HEK293 (cell line): ENCODE results near the gene ETV1.
A peak's percentile ranks its signal among the peaks of the same experiment; 100 is the strongest.

Source experiments
- CTCF ChIA-PET: fragments of 350-600 bp; formaldehyde crosslinking; extraction: SDS; loops from one replicate; lab custom pipeline; 2021; ENCODE audit warnings: antibody characterized with exemption; lab: Yijun Ruan, JAX
- POLR2A ChIA-PET: fragments of 300-600 bp; formaldehyde crosslinking; extraction: SDS; loops from one replicate; lab custom pipeline; 2020; ENCODE audit warnings: antibody characterized with exemption, inconsistent platforms; lab: Yijun Ruan, JAX
- H3K27ac ChIP-seq: fragments of 200-500 bp; sonication (Bioruptor generic); 2 replicates; pipeline ENCODE4 v1.5.1; 2014; ENCODE audit warnings: low read depth, low read length, control low read depth, inconsistent platforms; ENCODE audit errors: extremely low read depth
- H3K36me3 ChIP-seq, 2 experiments: fragments of 200-500 bp in 1 of 2; sonication (Bioruptor generic) in 1 of 2; 1 replicate in 1 of 2; 2 replicates in 1 of 2; pipeline ENCODE4 v1.5.1; 2014 to 2017; ENCODE audit warnings: inconsistent platforms in 2 of 2, low read length in 2 of 2; ENCODE audit not compliant: control insufficient read depth in 2 of 2, insufficient read depth in 1 of 2
- H3K4me1 ChIP-seq: fragments of 200-500 bp; sonication (Bioruptor generic); 2 replicates; pipeline ENCODE4 v1.5.1; 2014; ENCODE audit warnings: mild to moderate bottlenecking, low read length, inconsistent platforms; ENCODE audit not compliant: control insufficient read depth, insufficient read depth
- H3K4me3 ChIP-seq: 2 replicates; pipeline ENCODE4 v1.5.1; 2011; ENCODE audit warnings: low read depth, mild to moderate bottlenecking, control low read depth, low read length, moderate library complexity
- H3K9me3 ChIP-seq: fragments of 200-500 bp; sonication (Bioruptor generic); 2 replicates; pipeline ENCODE4 v1.5.1; 2014; ENCODE audit warnings: low read depth, low read length, inconsistent platforms; ENCODE audit not compliant: control insufficient read depth, insufficient read depth
- GLIS2 ChIP-seq: fragments of 450-650 bp; formaldehyde crosslinking; IDR thresholded peaks from 2 replicates; pipeline ENCODE4 v1.5.1; 2016; ENCODE audit warnings: missing biosample characterization, missing genetic modification characterization
- KLF1 ChIP-seq: fragments of 450-650 bp; formaldehyde crosslinking; IDR thresholded peaks from 2 replicates; pipeline ENCODE4 v1.5.1; 2016; ENCODE audit warnings: missing biosample characterization, missing genetic modification characterization
- PATZ1 ChIP-seq: fragments of 450-650 bp; formaldehyde crosslinking; IDR thresholded peaks from 2 replicates; pipeline ENCODE4 v1.5.1; 2016; ENCODE audit warnings: missing biosample characterization, missing genetic modification characterization
- PRDM1 ChIP-seq: fragments of 450-650 bp; formaldehyde crosslinking; IDR thresholded peaks from 2 replicates; pipeline ENCODE4; 2016; ENCODE audit warnings: missing biosample characterization, missing genetic modification characterization
- PRDM10 ChIP-seq: fragments of 450-650 bp; formaldehyde crosslinking; IDR thresholded peaks from 2 replicates; pipeline ENCODE4 v1.5.1; 2016; ENCODE audit warnings: missing biosample characterization, missing genetic modification characterization
- ZBTB17 ChIP-seq: fragments of 450-650 bp; formaldehyde crosslinking; IDR thresholded peaks from 2 replicates; pipeline ENCODE4 v1.5.1; 2016; ENCODE audit warnings: missing biosample characterization, missing genetic modification characterization
- ZEB2 ChIP-seq: fragments of 450-650 bp; formaldehyde crosslinking; IDR thresholded peaks from 2 replicates; pipeline ENCODE4 v1.5.1; 2016; ENCODE audit warnings: missing biosample characterization, missing genetic modification characterization
- ZNF10 ChIP-seq: fragments of 450-650 bp; formaldehyde crosslinking; IDR thresholded peaks from 2 replicates; pipeline ENCODE4 v1.5.1; 2017; ENCODE audit warnings: missing biosample characterization, missing genetic modification characterization
- ZNF169 ChIP-seq: fragments of 450-650 bp; formaldehyde crosslinking; IDR thresholded peaks from 2 replicates; pipeline ENCODE4 v1.5.1; 2016; ENCODE audit warnings: missing biosample characterization, missing genetic modification characterization
- ZNF24 ChIP-seq: fragments of 450-650 bp; formaldehyde crosslinking; IDR thresholded peaks from 2 replicates; pipeline ENCODE4 v1.5.1; 2016; ENCODE audit warnings: missing biosample characterization, missing genetic modification characterization
- ZNF274 ChIP-seq, 2 experiments: fragments of 200-500 bp in 1 of 2; fragments of 450-650 bp in 1 of 2; sonication (Bioruptor generic) in 1 of 2; formaldehyde crosslinking in 1 of 2; IDR thresholded peaks; 2 replicates each; pipeline versions ENCODE4 v1.5.1 to v1.6.1; 2014 to 2016; ENCODE audit warnings: borderline replicate concordance in 1 of 2, inconsistent platforms in 1 of 2, low read length in 1 of 2, missing biosample characterization in 1 of 2, missing genetic modification characterization in 1 of 2
- ZNF292 ChIP-seq: fragments of 450-650 bp; formaldehyde crosslinking; IDR thresholded peaks from 2 replicates; pipeline ENCODE4 v1.5.1; 2016; ENCODE audit warnings: low read depth, missing biosample characterization, missing genetic modification characterization, borderline replicate concordance
- ZNF335 ChIP-seq: fragments of 450-650 bp; formaldehyde crosslinking; conservative IDR thresholded peaks from 2 replicates; pipeline ENCODE4 v1.5.1; 2016; ENCODE audit warnings: missing biosample characterization, missing genetic modification characterization
- ZNF341 ChIP-seq: fragments of 450-650 bp; formaldehyde crosslinking; IDR thresholded peaks from 2 replicates; pipeline ENCODE4; 2016; ENCODE audit warnings: low read depth, missing biosample characterization, missing genetic modification characterization
- ZNF449 ChIP-seq: fragments of 450-650 bp; formaldehyde crosslinking; IDR thresholded peaks from 2 replicates; pipeline ENCODE4 v1.5.1; 2017; ENCODE audit warnings: missing biosample characterization, mild to moderate bottlenecking, missing genetic modification characterization, moderate library complexity
- ZNF48 ChIP-seq: fragments of 450-650 bp; formaldehyde crosslinking; IDR thresholded peaks from 2 replicates; pipeline ENCODE4 v1.5.1; 2016; ENCODE audit warnings: missing biosample characterization, missing genetic modification characterization
- ZNF510 ChIP-seq: fragments of 450-650 bp; formaldehyde crosslinking; IDR thresholded peaks from 2 replicates; pipeline ENCODE4 v1.5.1; 2018; ENCODE audit warnings: mild to moderate bottlenecking, missing genetic modification characterization, missing biosample characterization; ENCODE audit not compliant: insufficient replicate concordance
- ZNF555 ChIP-seq: fragments of 450-650 bp; formaldehyde crosslinking; conservative IDR thresholded peaks from 2 replicates; pipeline ENCODE4 v1.5.1; 2017; ENCODE audit warnings: missing biosample characterization, mild to moderate bottlenecking, missing genetic modification characterization, inconsistent platforms
- ZNF610 ChIP-seq: fragments of 450-650 bp; formaldehyde crosslinking; IDR thresholded peaks from 2 replicates; pipeline ENCODE4 v1.5.1; 2016; ENCODE audit warnings: missing biosample characterization, missing genetic modification characterization, borderline replicate concordance
- ZNF623 ChIP-seq: fragments of 450-650 bp; formaldehyde crosslinking; IDR thresholded peaks from 2 replicates; pipeline ENCODE4 v1.5.1; 2016; ENCODE audit warnings: missing biosample characterization, missing genetic modification characterization
- ZNF626 ChIP-seq: fragments of 450-650 bp; sonication (Bioruptor Pico); formaldehyde crosslinking; IDR thresholded peaks from 2 replicates; pipeline ENCODE4 v1.5.1; 2018; ENCODE audit warnings: missing biosample characterization, missing genetic modification characterization, inconsistent platforms
- ZNF843 ChIP-seq: fragments of 450-650 bp; formaldehyde crosslinking; IDR thresholded peaks from 2 replicates; pipeline ENCODE4 v1.5.1; 2016; ENCODE audit warnings: missing biosample characterization, missing genetic modification characterization

Gene ETV1

GRCh38 chr7:13989949-13990305 is 461 bp upstream of the ETV1 start:
- POLR2A ChIA-PET = interaction anchor here (2.3 to 3.0 kb wide), 2 partner anchors 9 to 70 kb away, joined by 8 to 14 read pairs; no protein-coding TSS in a partner anchor
- CTCF ChIA-PET = interaction anchor here (1.5 kb wide), 2 partner anchors 9 to 467 kb away, joined by 3 to 5 read pairs; no protein-coding TSS in a partner anchor
- H3K4me3 ChIP-seq = peak overlapping the region; percentile 65
- no peaks in the 10 kb centered on the region for H3K36me3 ChIP-seq
- TF ChIP-seq ZNF610 (tag by site-specific recombination) = no peak
- no peaks in the 10 kb centered on the region for H3K9me3 ChIP-seq
- H3K4me1 ChIP-seq = no peaks in the 10 kb centered on the region
- peak overlapping the region; percentile 69 for H3K27ac ChIP-seq

- peak; percentile 67; the same call in 1 of the 2 replicates for TF ChIP-seq ZNF341
- peak; percentile 23; the same call in 1 of the 2 replicates for TF ChIP-seq ZBTB17
- TF ChIP-seq PRDM10 (tag by site-specific recombination) = peak; percentile 60; the same call in 1 of the 2 replicates
- peak; percentile 75 for TF ChIP-seq PATZ1 (tag by site-specific recombination)
- TF ChIP-seq GLIS2 (tag by site-specific recombination) = 0 out of 2 replicates have a peak, but pooled peaks have one; percentile 20
- no peak for TF ChIP-seq PRDM1 (tag by site-specific recombination)
- TF ChIP-seq ZNF24 (tag by site-specific recombination) = no peak
- TF ChIP-seq KLF1 (tag by site-specific recombination) = no peak
- TF ChIP-seq ZNF10 = 0 out of 2 replicates have a peak, but pooled peaks have one; percentile 8
- TF ChIP-seq ZNF555 (tag by site-specific recombination) = no peak
- H3K27ac ChIP-seq = peak overlapping the region; percentile 69
- H3K9me3 ChIP-seq = no peaks in the 10 kb centered on the region
- ChIA-PET POLR2A (interaction anchor here (0.6 to 3.0 kb wide), 6 partner anchors 8 to 1411 kb away, joined by 3 to 14 read pairs (median 6); no protein-coding TSS in a partner anchor), CTCF (interaction anchor here (0.6 to 0.9 kb wide), 5 partner anchors 104 to 745 kb away, joined by 3 to 6 read pairs (median 4); no protein-coding TSS in a partner anchor)
- peak overlapping the region; percentile 65 for H3K4me3 ChIP-seq
- 0 out of 2 replicates have a peak, but pooled peaks cover 3% of the 10 kb centered on the region for H3K4me1 ChIP-seq
- H3K36me3 ChIP-seq = no peaks in the 10 kb centered on the region
Measured at GRCh38 chr7:13988731-13989125, 738 bp downstream of the ETV1 start.

- Histone ChIP-seq H3K4me1 (0 out of 2 replicates have a peak, but pooled peaks cover 3% of the 10 kb centered on the region), H3K36me3 (no peaks in the 10 kb centered on the region), H3K27ac (peak overlapping the region; percentile 25; the same call in 1 of the 2 replicates), H3K4me3 (peak overlapping the region; percentile 26), H3K9me3 (no peaks in the 10 kb centered on the region)
- ChIA-PET CTCF (interaction anchor here (0.6 kb wide), 1 partner anchor 453 kb away, joined by 3 read pairs; no protein-coding TSS in a partner anchor), POLR2A (interaction anchor here (2.3 to 3.0 kb wide), 2 partner anchors 7 to 68 kb away, joined by 8 to 14 read pairs; no protein-coding TSS in a partner anchor)
- 0 out of 2 replicates have a peak, but pooled peaks have one; percentile 12 for TF ChIP-seq ZNF335
- TF ChIP-seq ZNF169 = no peak
- no peak for TF ChIP-seq ZNF555 (tag by site-specific recombination)
- TF ChIP-seq ZNF274 (IDR thresholded peaks at IDR 0.05; ENCODE audit: low read length) = no peak
- no peak for TF ChIP-seq ZNF274 (tag by site-specific recombination; IDR thresholded peaks at IDR 0.05; ENCODE audit: borderline replicate concordance)
- TF ChIP-seq ZNF510 (tag by site-specific recombination) = no peak
- no peak for TF ChIP-seq ZNF449
- TF ChIP-seq ZNF292 (tag by site-specific recombination) = no peak
- TF ChIP-seq ZNF626 (tag by site-specific recombination) = no peak
- TF ChIP-seq ZNF48 (tag by site-specific recombination) = no peak
- TF ChIP-seq ZNF843 (tag by site-specific recombination) = no peak
- TF ChIP-seq ZEB2 = no peak
- peak; percentile 30; the same call in 1 of the 2 replicates for TF ChIP-seq PRDM1 (tag by site-specific recombination)
- no peak for TF ChIP-seq ZNF623
Measured at GRCh38 chr7:13988065-13988464, 1.4 kb downstream of the ETV1 start.
